GM19395 (cell line): ENCODE results near the gene CHST8.

Experiments
- ATAC-seq: cut with Tn5 transposase; IDR thresholded peaks from one replicate; pipeline ENCODE4 v1.9.1; 2021; ENCODE audit warnings: mild to moderate bottlenecking, moderate library complexity; ENCODE audit not compliant: unreplicated experiment

Gene CHST8

DNA sequence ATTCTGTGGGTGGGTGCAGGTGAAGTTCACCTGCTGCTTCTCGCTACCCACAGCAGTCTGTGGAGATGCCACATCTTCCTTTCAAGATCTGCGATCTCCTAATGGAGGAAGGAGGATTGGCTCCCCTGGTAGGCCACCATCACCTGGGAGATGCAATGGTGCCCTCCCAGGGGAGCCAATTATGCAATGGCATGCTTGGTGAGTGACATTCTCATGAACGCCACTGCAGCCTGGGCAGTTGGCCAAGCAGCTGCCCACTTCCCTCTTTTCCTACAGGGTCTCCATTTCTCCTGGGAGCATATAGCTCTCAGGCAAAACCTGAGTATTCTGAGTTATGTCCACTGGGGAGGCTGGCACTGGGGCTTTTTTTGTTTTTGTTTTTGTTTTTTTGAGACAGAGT, 91.4 kb downstream of the CHST8 start:
- no peak for ATAC-seq

DNA sequence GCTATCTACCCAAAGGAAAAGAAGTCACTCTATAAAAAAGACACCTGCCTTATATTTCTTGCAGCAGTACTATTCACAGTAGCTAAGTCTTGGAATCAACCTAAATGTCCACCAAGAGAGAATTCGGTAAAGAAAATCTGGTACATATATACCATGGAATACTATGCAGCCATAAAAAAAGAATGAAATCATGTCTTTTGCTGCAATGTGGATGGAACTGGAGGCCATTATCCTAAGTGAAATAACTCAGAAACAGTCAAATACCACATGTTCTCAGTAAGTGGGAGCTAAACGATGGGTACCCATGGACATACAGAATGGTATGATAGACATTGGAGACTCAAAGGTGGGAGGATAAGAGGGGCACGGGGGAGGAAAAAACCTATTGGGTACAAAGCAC, 92.4 kb downstream of the CHST8 start:
- ATAC-seq: no peak

DNA sequence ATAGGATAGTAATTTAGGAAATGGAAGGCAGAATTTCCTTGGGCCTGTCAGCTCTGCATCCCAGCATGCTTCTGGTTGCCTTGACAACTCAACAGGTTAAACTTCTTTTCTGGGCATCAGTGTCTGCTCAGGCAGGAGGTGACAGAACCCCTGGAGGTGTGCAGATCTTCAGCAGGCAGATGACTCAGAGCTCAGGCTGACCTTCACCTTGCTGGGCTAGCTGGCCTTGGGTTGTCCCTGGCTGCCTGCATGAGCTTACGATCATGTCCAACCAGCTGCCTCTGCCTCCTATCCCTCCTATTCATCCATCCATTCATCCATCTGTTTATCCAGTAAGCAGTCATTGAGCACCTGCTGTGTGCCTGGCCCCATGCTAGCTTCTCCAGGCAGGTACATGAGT, 93.7 kb downstream of the CHST8 start:
- ATAC-seq: no peak

DNA sequence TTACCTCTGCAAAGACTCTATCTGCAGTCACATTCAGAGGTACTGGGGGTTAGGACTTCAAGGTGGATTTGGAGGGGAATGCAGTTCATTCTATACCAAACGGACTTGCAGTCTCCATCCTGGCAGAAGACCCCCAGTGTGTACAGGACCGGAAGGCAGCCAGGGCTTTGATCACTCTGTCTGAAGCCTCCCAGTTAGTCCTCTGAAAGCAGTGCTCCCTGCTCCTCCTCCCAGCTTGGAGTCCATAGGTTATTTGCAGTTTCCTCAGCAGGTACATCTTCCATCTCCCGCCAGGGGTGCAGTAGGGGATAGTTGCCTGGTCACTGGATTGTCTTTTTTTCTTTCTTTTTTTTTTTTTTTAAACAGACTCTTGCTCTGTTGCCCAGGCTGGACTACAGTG, 96.1 kb downstream of the CHST8 start:
- ATAC-seq: no peak

DNA sequence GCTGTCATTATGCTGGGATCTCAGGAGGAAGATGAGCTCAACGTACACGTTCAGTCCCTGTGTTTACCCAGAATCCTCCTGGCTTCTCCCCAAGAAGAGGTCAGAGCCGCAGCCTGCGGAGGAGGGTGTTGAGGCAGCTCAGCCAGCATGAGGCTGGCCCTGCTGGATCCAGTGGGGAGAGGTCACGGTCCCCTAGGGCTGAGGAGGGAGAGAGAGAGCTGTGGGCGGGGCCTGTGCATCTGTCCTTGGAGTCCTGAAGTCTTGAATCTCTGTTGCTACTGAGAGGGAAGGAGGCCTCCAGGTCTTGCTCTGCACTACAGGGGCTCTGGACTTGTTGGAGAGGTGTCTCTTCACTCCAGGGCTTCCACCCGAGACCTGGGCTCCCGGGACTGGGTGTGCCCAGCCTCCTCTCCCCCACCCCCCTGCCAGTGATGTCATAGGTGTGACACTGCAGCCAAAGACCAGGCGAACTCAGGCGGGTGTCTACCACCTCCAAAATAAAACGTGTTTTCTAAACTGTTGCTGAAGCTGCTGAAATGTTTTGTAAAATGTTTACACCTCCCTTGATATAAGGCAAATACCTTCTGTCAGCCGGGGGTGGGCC, 97.0 kb downstream of the CHST8 start:
- no peak for ATAC-seq

DNA sequence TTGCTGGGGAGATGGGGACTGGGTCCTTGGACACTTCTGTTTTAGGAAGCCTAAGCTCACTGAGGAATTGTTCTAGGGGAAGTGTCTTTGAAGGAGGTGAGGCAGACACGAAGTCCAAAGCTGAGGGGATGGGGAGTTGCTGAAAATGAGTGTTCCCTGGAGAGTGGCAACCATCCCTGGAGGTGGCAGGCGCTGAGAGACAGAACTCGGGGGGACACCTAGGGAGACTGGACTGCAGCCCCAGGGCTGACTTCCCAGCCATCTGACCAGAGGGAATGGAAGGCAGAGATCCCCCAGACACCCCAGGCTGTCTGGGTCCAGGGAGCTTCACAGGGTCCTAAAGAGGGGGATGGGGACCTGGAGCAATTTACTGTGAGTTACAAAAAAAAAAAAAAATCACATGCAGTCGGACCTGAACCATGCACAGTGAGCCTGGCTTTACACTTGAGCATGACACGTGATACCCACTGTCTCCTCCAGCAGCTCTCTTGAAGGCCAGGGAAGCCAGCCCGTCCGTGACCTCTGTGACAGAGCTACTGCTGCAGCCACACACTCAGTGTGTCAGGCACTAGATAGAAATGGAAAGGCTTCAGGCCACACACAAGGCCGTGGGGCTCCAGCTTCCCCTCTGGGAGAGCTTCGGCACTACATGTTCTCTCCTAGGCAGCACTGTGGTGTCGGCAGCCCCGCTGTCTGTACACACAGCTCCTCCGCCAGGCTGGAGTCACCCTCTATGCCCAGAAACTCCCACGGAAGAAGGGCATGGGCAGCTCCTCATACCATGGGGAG, 97.8 kb downstream of the CHST8 start:
- no peak for ATAC-seq

DNA sequence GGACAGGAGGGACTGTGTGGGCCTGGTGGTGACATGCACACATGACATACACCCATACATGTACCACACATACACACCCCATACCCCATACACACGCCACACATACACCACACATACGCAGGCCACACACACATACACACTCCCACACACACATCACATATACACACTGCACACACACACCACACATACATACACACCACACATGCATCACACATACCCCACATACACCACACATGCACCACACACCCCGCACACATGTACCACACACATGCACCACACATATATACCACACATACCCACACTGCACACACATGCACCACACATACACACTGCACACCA, 98.4 kb downstream of the CHST8 start:
- no peak for ATAC-seq

DNA sequence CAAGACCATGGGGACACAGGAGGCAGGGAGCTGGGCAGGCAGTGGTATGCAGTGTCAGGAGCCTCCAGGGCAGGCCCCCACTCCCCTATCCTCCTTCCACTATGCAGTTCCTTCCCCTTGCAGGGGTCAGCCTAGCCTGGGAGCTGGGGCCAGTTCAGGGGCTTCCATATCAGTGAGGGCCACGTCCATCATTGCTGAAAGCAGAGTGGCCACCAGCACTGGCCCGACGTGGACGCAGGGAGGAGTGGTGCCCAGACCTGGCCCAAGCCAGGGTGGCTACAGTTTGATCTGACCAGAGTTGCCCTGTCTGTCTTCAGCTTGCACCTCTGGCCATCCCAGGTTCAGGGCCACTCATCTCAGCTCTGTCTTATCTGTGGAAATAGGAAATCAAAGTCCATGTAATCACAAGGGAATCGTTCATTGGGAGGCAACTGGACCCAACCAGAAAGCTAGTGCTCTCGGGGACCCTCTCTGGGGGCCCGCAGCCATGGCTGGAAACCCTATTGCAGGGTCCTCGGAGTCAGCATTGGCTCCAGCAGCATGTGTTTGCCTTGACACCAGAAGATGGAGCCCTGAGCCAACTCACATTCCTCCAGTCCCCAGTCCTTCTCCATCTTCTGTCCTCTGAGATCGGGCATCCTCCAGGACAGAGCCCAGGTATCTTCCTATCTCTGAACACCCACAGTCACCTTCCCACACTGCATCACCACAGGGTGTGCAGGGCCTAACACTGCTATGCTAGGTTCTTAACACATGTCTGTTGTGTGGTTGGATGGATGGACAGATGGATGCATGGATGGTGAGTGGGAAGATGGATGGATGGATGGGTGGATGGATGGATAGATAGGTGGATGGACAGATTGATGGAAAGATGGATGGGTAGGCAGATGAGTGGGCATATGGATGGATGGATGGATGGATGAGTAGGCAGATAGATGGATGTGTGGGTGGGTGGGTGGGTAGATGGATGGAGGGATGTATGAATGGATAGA, 99.2 kb downstream of the CHST8 start:
- ATAC-seq: no peak

DNA sequence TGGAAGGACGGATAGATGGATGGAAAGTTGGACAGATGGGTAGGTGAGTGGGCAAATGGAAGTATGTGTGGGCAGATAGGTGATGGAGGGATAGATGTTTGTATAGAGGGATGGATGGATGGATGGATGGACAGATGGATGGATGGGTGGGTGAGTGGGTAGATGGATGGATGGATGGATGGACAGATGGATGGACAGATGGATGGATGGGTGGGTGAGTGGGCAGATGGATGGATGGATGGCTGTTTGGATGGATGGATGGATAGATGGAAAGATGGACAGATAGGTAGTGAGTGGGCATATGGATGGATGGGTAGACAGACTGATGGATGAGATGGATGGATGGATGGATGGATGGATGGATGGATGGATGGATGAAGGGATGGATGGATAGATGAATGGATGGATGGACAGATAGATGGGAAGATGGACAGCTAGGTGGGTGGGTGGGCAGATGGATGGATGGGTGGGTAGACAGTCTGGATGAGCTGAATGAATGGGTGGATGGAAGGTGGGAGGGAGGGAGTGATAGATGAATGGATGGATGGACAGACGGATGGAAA, 100.1 kb downstream of the CHST8 start:
- ATAC-seq: no peak

DNA sequence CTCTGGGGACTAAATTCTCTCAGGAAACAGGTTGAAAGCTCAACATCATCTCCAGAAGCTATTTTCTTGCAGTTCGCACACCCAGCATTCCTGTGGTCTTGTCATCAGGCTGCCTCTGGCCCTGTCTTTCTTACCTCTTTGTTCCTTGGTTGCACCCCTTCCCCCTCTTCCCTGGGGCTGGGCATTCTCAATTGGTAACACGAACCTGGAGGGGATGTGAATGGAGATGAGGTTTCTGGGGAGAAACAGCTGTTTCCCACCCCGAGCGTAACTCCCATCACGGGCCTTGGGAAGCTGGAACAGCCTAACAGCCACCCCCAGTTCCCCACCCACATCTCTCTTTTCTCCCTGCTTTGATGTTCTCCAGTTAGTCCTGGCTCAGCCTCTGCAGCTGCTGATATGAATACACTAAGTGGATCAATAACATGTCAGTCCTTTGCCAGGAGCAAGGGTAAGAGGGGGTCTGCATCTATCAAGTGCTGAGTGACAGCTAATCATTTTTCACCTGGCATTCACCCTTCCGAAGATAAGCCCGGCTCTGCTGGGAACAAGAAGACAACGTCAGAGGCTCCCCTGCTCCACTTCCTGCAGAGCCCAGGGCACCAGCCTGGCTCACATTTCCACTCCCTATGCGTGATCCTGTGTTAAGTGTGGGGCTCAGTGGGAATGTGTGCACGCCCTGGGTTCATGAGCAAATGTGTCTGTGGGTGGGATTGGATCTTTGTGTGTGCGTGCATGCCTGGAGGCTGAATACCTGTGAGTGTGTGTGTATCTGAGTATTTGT, 100.9 kb downstream of the CHST8 start:
- ATAC-seq: no peak

DNA sequence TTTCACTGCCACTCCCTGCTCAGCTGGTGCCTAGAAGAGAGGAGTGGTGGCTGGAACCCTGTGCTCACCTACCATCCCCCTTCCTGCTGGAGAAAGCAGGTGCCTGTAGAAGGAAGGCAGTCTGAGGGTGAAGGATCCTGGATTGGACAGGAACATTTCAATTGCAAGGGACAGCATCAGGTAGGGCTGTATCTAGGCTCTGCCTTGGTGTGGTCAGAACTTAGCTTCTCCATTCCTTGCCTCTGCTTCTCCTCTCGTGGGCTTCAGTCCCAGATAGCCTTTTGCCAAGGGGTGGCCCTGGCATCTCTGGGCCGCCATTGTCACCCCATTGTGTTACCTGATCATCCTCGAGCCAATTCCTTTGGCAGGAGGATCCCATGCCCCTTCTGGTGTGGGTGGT, 101.8 kb downstream of the CHST8 start:
- ATAC-seq: no peak

DNA sequence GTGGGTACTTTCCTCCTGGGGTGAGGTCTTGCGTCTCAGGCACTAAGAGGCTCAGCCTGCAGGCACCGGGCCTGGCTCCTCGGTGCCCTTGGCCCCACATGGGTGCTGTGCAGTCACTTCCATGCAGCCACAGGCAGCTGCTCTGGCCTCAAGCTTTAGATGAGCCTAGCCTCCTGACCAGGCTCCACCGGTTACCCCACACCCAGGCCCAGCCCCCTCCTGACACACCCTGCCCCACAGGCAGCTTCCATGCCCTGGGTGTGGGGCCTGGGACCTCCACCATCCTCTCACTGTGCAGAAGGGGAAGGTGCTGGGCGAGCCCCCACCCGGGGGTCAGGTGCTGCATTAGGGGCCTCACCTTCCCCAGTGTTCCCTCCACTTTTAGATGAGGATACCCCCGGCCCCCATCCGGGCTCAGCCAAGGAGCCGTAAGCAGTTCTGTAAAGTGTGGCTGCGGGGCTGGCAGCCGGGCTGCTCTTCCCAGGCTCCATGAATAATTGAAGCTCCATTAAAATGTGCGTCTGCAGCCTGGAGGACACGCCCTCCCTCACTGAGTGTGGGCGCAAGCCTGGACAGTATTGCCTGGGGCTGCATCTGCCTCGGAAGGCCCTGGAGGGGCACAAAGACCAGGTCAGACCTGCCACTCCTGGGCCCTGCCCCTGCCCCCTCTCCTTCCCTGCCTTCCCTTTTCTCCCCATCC, 102.4 kb downstream of the CHST8 start:
- no peak for ATAC-seq

DNA sequence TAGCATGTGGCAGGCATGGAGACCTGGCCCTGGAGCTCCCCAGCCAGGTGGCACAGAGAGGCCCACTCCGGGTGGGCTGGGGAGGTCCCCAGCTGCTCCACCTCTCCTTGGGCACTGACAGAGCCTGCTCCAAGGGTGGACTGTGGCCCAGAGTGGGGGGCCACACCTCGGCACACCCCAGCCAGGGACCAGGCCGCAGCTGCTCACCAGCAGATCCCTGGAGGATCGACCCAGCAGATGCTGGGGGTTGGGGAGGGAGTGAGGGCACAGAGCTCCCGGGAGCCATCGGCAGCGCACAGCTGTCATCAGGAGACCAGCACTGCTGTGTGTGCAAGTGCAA, 102.9 kb downstream of the CHST8 start:
- ATAC-seq: no peak

DNA sequence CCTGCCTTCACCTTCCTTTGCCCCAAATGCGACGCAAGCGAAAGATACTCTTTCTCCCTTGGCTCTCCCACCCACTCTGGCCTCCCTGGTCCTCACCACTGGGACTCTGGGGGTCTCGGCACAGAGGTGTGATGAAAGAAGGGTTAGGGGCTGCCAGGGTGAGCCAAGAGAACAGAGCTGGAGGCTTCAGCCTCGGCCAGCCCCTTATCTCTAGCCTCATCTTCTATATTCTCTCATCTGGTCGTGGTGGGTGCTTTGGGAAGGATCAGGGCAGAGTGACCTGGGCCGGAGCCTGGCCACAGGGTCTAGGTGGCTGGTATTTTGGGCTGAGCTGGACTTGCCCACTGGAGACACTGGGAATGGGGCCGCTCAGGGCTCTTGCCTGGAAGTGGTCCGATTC, 103.8 kb downstream of the CHST8 start:
- no peak for ATAC-seq

DNA sequence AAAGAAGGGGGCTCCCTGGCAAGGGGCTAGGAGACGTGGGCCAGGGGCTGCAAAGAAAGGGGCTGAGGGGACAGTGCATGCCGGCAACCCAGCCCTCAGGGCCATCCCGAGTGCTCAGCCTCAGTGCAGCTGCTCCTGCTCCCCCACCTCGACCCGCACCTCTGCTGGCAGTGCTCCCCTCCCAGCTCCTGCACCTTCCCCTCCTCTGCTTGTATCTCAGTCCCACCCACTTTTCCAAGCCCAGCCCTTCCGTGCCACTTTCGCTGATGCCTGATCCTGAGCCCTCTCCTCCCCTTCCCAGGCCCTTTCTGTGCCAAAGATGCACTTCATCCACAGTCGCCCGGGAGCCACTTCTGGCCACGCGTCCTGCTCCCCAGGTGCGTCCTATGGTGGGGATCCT, 105.0 kb downstream of the CHST8 start:
- ATAC-seq: no peak

DNA sequence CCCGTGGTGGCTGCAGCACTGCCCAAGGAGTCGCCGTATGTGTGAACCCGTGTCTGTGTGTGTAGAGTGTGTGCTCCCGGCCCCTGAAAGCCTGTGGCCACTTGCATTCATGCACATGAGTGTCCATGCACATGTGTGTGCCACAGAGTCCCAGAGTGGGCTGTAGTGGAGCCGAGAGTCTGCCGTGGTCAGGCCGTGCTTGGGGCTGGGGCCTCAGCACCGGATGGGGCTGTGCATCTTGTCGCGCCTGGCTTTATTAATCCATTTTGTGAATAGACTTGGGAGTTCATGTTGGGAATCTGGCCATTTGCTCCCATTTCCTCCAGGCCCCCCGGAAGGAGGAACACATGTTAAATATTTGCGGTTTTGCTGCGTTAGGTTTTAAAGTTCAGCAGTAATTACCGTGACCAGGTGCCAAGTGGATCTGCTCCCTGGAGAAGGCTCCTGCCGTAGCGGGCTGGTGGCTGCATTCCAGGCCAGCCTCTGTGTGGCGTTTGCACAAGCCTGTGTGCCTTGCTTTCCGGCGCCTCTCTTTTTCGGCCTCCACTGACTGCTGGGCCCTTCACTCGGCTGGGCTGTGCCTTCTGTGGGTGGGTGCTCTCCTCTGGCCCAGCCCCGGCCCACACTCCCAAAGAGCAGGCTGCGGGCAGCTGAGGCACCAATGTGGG, 105.7 kb downstream of the CHST8 start:
- ATAC-seq: no peak

DNA sequence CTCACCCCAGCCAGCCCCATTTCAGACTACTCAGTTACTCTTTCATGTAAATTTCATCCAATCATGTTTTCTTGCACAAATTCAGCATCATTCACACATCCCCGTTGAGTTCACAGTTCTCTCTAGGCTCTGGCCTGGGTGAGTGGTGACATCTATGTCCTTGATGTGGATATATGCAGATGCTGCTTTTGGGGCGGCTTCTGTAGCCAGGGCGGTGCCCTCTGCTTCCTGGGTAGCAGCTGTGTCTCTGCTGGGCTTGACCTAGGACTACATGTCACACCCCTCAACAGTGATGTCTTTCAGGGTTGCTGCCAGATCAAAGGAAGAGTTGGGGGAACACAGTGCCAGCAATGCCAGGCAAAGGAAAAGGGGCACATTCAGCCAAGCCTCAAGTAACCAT, 106.4 kb downstream of the CHST8 start:
- no peak for ATAC-seq

DNA sequence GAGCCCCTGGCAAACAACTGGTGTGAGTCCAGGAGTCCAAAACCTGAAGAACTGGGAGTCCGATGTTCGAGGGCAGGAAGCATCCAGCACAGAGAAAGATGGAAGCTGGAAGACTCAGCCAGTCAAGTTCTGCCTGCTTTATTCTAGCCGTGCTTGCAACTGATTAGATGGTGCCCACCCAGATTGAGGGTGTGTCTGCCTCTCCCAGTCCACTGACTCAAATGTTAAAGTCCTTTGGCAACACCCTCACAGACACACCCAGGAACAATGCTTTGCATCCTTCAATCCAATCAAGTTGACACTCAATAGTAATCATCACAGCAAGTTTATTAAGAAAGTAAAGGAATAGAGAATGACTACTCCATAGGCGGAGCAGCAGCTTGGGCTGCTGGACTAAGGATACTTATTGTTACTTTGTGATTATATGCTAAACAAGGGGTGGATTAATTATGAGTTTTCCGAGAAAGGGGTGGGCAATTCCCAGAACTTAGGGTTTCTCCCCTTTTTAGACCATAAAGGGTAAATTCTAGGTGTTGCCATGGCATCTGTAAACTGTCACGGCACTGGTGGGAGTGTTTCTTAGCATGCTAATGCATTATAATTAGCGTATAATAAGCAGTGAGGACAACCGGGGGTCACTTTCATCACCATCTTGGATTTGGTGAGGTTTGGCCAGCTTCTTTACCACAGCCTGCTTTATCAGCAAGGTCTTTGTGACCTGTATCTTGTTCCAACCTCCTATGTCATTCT, 109.3 kb downstream of the CHST8 start:
- no peak for ATAC-seq

DNA sequence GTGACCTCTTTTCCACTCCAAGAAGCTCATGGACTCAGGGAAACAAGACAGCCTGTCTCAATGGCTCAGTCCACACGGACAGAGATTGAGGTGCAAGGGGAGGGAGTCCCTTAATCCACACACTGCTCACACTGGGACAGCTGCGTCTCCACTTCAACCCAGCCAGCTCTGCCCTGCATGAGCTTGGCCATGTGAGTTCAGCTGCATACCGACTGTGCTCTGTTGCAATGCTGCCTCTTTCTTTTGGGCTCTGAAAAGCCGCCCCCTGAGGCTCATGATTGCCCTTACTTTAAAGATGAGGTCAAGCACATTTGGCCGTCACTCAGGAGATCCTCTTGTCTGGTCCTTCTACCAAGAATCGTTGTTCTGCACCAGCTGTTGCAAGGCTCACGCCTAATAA, 110.1 kb downstream of the CHST8 start:
- no peak for ATAC-seq
